Body of pancreas (tissue), 4 donors: ENCODE measurements around the gene IGSF8.

ENCODE experiments used
- POLR2A ChIP-seq, 3 donors: fragments of 450-650 bp; IDR thresholded peaks; one replicate each; pipeline ENCODE4 v1.6.1; 2016; ENCODE audit warnings: antibody characterized with exemption in 3 of 3, mild to moderate bottlenecking in 2 of 3
- TF ChIP-seq, protein P1 (sequence below), 7 experiments: fragments of 450-650 bp in 4 of 7; fragments of 200-600 bp in 3 of 7; sonication (generic) in 3 of 7; IDR thresholded peaks; one replicate each; pipeline ENCODE4 v1.5.1; 2016 to 2019; ENCODE audit warnings: antibody characterized with exemption in 7 of 7

DNA sequence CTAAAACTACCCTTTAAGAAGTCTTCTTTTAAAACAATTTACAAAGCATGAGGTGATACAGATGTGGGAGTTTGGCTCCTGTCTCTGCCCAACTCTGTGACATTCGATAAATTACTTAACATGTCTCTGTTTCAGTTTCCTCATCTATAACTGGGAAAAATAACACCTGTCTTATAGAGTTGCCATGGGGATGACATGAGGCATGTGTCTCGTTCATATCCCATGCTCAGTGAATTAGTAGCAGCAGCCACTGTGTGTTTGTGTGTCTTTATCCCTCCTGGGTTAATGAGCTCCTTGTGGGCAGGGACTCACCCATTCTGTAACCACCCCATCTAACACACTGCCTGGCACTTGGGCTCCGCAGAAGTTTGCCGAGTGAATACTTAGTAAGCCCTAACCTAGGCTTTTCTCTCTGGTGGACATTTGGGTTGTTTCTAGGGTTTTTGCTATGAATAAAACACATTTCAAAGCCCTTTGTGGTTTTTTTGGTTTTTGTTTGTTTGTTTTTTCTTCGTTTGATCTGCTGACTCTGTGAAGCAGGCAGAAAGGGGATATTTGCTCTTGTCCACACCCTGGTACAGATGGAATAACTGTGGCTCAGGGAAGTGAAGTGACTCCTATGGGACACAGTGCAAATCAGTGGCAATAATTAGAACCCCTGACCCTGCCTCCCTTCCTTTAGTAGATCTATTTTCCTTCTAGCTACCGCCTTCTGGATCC lies 17.9 kb downstream of the IGSF8 start:
- no peak for TF ChIP-seq POLR2A (IDR thresholded peaks at IDR 0.05)
- TF ChIP-seq, protein P1, sequence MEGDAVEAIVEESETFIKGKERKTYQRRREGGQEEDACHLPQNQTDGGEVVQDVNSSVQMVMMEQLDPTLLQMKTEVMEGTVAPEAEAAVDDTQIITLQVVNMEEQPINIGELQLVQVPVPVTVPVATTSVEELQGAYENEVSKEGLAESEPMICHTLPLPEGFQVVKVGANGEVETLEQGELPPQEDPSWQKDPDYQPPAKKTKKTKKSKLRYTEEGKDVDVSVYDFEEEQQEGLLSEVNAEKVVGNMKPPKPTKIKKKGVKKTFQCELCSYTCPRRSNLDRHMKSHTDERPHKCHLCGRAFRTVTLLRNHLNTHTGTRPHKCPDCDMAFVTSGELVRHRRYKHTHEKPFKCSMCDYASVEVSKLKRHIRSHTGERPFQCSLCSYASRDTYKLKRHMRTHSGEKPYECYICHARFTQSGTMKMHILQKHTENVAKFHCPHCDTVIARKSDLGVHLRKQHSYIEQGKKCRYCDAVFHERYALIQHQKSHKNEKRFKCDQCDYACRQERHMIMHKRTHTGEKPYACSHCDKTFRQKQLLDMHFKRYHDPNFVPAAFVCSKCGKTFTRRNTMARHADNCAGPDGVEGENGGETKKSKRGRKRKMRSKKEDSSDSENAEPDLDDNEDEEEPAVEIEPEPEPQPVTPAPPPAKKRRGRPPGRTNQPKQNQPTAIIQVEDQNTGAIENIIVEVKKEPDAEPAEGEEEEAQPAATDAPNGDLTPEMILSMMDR (IDR thresholded peaks at IDR 0.05) = no peak
